Vagina (tissue), 2 donors: Measurements from ENCODE around the gene ATN1. TPM values are rescaled to one million over a fixed set of nuclear protein-coding genes. Genes with fewer than 3 reads are reported as not detected.

Experiments
- DNase-seq, 2 donors: peaks; one replicate each; pipeline ENCODE4 v3.0.0-alpha.2; 2017; ENCODE audit errors: extremely low spot score in 2 of 2
- H3K27ac ChIP-seq: fragments of 200-600 bp; sonication (generic); one replicate; pipeline ENCODE4 v1.5.1; 2019
- H3K27me3 ChIP-seq: fragments of 200-600 bp; sonication (generic); one replicate; pipeline ENCODE4 v1.5.1; 2019
- H3K36me3 ChIP-seq, 2 donors: fragments of 200-600 bp; sonication (generic); one replicate each; pipeline ENCODE4 v1.5.1; 2017 to 2019
- H3K4me1 ChIP-seq: fragments of 200-600 bp; sonication (generic); one replicate; pipeline ENCODE4 v1.5.1; 2019
- H3K4me3 ChIP-seq, 2 donors: fragments of 200-600 bp; sonication (generic); 1 replicate in 1 of 2; 2 replicates in 1 of 2; pipeline ENCODE4 v1.5.1; 2016 to 2019
- H3K9me3 ChIP-seq: fragments of 200-600 bp; sonication (generic); one replicate; pipeline ENCODE4 v1.5.1; 2019
- CTCF ChIP-seq, 3 experiments: fragments of 450-650 bp in 2 of 3; fragments of 200-600 bp in 1 of 3; sonication (generic) in 1 of 3; IDR thresholded peaks; one replicate each; pipeline ENCODE4 v1.5.1; 2017 to 2019; ENCODE audit warnings: antibody characterized with exemption in 3 of 3, mild to moderate bottlenecking in 2 of 3, moderate library complexity in 2 of 3
- POLR2A ChIP-seq, 2 donors: fragments of 450-650 bp; IDR thresholded peaks; one replicate each; pipeline ENCODE4 v1.6.1; 2017; ENCODE audit warnings: antibody characterized with exemption in 2 of 2, mild to moderate bottlenecking in 2 of 2, moderate library complexity in 2 of 2
- POLR2AphosphoS5 ChIP-seq, 2 donors: sonication (generic); formaldehyde crosslinking; IDR thresholded peaks; one replicate each; pipeline ENCODE4 v1.9.0; 2017; ENCODE audit warnings: antibody characterized with exemption in 2 of 2, mild to moderate bottlenecking in 2 of 2, low read depth in 1 of 2; ENCODE audit not compliant: insufficient read depth in 1 of 2
- intact Hi-C: fragments of 100-400 bp; cut with DNase I; formaldehyde crosslinking; loops from one replicate; pipeline ENCODE4 v1.15.1; 2023
- total RNA-seq: library from RNA; depleted of rRNA; stranded (reverse); fragments of >200 nt; gene quantifications from one replicate; pipeline ENCODE4 v1.2.3, GENCODE V29; 2016

The ATN1 gene
- total RNA-seq, 1 donor from 2014 or later, result 92.1 TPM

- Histone ChIP-seq H3K4me3 (no peak overlapping the region), H3K9me3 (no peaks in the 10 kb centered on the region), H3K27ac (peak overlapping the region; percentile 1), H3K4me1 (peaks cover 28% of the 10 kb centered on the region), H3K36me3 (no peaks in the 10 kb centered on the region), H3K27me3 (no peaks in the 10 kb centered on the region)
- no peak for DNase-seq
- intact Hi-C loops, result no loop called here
- TF ChIP-seq CTCF (IDR thresholded peaks at IDR 0.05), result no peak
- TF ChIP-seq POLR2A (IDR thresholded peaks at IDR 0.05), result no peak
- no peak for TF ChIP-seq POLR2AphosphoS5 (IDR thresholded peaks at IDR 0.05; ENCODE audit: insufficient read depth in 1 of 2, low read depth in 1 of 2)
Observed at GRCh38 chr12:6959805-6960592, 32.2 kb downstream of the ATN1 start.

GRCh38 chr12:6960593-6961277 is 33.0 kb downstream of the ATN1 start:
- H3K9me3 ChIP-seq, result no peaks in the 10 kb centered on the region
- TF ChIP-seq POLR2AphosphoS5 (IDR thresholded peaks at IDR 0.05; ENCODE audit: insufficient read depth in 1 of 2, low read depth in 1 of 2) (no peak), POLR2A (IDR thresholded peaks at IDR 0.05) (no peak), CTCF (IDR thresholded peaks at IDR 0.05) (no peak)
- H3K27ac ChIP-seq, result peak overlapping the region; percentile 87
- peaks cover 0 to 6% of the 10 kb centered on the region in 2 donors for H3K36me3 ChIP-seq
- H3K4me1 ChIP-seq, result peaks cover 29% of the 10 kb centered on the region
- peak overlapping the region; percentile 35 to 52 for H3K4me3 ChIP-seq
- no peak for DNase-seq
- H3K27me3 ChIP-seq, result no peaks in the 10 kb centered on the region
- intact Hi-C loops, result no loop called here

GRCh38 chr12:6961278-6961694 is 33.5 kb downstream of the ATN1 start:
- no peak for DNase-seq
- intact Hi-C loops, result no loop called here
- Histone ChIP-seq H3K9me3 (no peaks in the 10 kb centered on the region), H3K36me3 (peaks cover 0 to 12% of the 10 kb centered on the region in 2 donors), H3K4me1 (peaks cover 29% of the 10 kb centered on the region), H3K4me3 (peak overlapping the region; percentile 35 to 52), H3K27me3 (no peaks in the 10 kb centered on the region), H3K27ac (peak overlapping the region; percentile 87)
- peak in 1 of 2 donors; percentile 70 for TF ChIP-seq POLR2AphosphoS5 (IDR thresholded peaks at IDR 0.05; ENCODE audit: insufficient read depth in 1 of 2, low read depth in 1 of 2)
- peak in 1 of 2 donors; percentile 6 for TF ChIP-seq POLR2A (IDR thresholded peaks at IDR 0.05)
- TF ChIP-seq CTCF (IDR thresholded peaks at IDR 0.05), result no peak

GRCh38 chr12:6961695-6962284 is 34.0 kb downstream of the ATN1 start:
- H3K4me3 ChIP-seq, result peak overlapping the region; percentile 35 to 52
- DNase-seq, result no peak
- H3K27me3 ChIP-seq, result no peaks in the 10 kb centered on the region
- H3K36me3 ChIP-seq, result peaks cover 0 to 17% of the 10 kb centered on the region in 2 donors
- H3K9me3 ChIP-seq, result no peaks in the 10 kb centered on the region
- H3K4me1 ChIP-seq, result peaks cover 29% of the 10 kb centered on the region
- intact Hi-C loops, result no loop called here
- TF ChIP-seq POLR2A (IDR thresholded peaks at IDR 0.05) (no peak), POLR2AphosphoS5 (IDR thresholded peaks at IDR 0.05; ENCODE audit: insufficient read depth in 1 of 2, low read depth in 1 of 2) (no peak), CTCF (IDR thresholded peaks at IDR 0.05) (no peak)
- H3K27ac ChIP-seq, result peak overlapping the region; percentile 87
